ENCODE results near the gene PGAM5.

Gene PGAM5

GRCh38 chr12:132703641-132704040 is 7.0 kb upstream of the PGAM5 start:
- no peak for TF ChIP-seq CTCF (conservative IDR thresholded peaks at IDR 0.05; ENCODE audit: control insufficient read depth, insufficient read depth, low read depth, low read length)
- H3K4me3 ChIP-seq (ENCODE audit: control insufficient read depth, low read depth, low read length), result no peak overlapping the region
- no peak for DNase-seq (ENCODE audit: low read depth)

GRCh38 chr12:132707241-132707640 is 3.4 kb upstream of the PGAM5 start:
- DNase-seq (ENCODE audit: low read depth), result no peak
- TF ChIP-seq CTCF (conservative IDR thresholded peaks at IDR 0.05; ENCODE audit: control insufficient read depth, insufficient read depth, low read depth, low read length), result no peak
- H3K4me3 ChIP-seq (ENCODE audit: control insufficient read depth, low read depth, low read length), result no peak overlapping the region

- TF ChIP-seq CTCF (conservative IDR thresholded peaks at IDR 0.05; ENCODE audit: control insufficient read depth, insufficient read depth, low read depth, low read length), result no peak
- DNase-seq (ENCODE audit: low read depth), result no peak
- no peak overlapping the region for H3K4me3 ChIP-seq (ENCODE audit: control insufficient read depth, low read depth, low read length)
These were observed 2.5 kb upstream of the PGAM5 start for GRCh38 chr12:132708150-132708549.

GRCh38 chr12:132710043-132710404 is 618 bp upstream of the PGAM5 start:
- no peak for DNase-seq (ENCODE audit: low read depth)
- no peak for TF ChIP-seq CTCF (conservative IDR thresholded peaks at IDR 0.05; ENCODE audit: control insufficient read depth, insufficient read depth, low read depth, low read length)
- H3K4me3 ChIP-seq (ENCODE audit: control insufficient read depth, low read depth, low read length), result peak overlapping the region; percentile 68

- no peak for DNase-seq (ENCODE audit: low read depth)
These were observed 620 bp downstream of the PGAM5 start for GRCh38 chr12:132711080-132711843.

GRCh38 chr12:132713123-132713522 is 2.5 kb downstream of the PGAM5 start:
- H3K4me3 ChIP-seq (ENCODE audit: control insufficient read depth, low read depth, low read length), result no peak overlapping the region
- no peak for DNase-seq (ENCODE audit: low read depth)
- TF ChIP-seq CTCF (conservative IDR thresholded peaks at IDR 0.05; ENCODE audit: control insufficient read depth, insufficient read depth, low read depth, low read length), result no peak

More at GRCh38 chr12:132711080-132711843, 620 bp downstream of the PGAM5 start:
- peak overlapping the region; percentile 72 for H3K4me3 ChIP-seq (ENCODE audit: control insufficient read depth, low read depth, low read length)
- no peak for TF ChIP-seq CTCF (conservative IDR thresholded peaks at IDR 0.05; ENCODE audit: control insufficient read depth, insufficient read depth, low read depth, low read length)
